Stimulated activated naive CD8-positive, alpha-beta T cell treated with anti-CD3 and anti-CD28 coated beads, Interleukin-15, Interleukin-2, amounts not matched to agents 100 ng/mL and 50 ng/mL, for 24 hours (primary cell): Measurements from ENCODE around the gene SIGLEC1.

Experiments used
- H3K27ac Mint-ChIP-seq: one replicate; pipeline ENCODE4 v1.8.0; 2021; ENCODE audit warnings: mild to moderate bottlenecking, mixed read lengths
- H3K27me3 Mint-ChIP-seq: one replicate; pipeline ENCODE4 v1.8.0; 2021; ENCODE audit warnings: mixed read lengths
- H3K36me3 Mint-ChIP-seq: one replicate; pipeline ENCODE4 v1.8.0; 2021; ENCODE audit warnings: low read depth, mixed read lengths
- H3K4me1 Mint-ChIP-seq: one replicate; pipeline ENCODE4 v1.8.0; 2021; ENCODE audit warnings: low read depth, mixed read lengths
- H3K4me3 Mint-ChIP-seq: one replicate; pipeline ENCODE4 v1.8.0; 2021; ENCODE audit warnings: mild to moderate bottlenecking, mixed read lengths
- H3K9me3 Mint-ChIP-seq: one replicate; pipeline ENCODE4 v1.8.0; 2021; ENCODE audit warnings: mixed read lengths

Gene SIGLEC1

GRCh38 chr20:3724356-3724755, 12.0 kb upstream of the SIGLEC1 start:
- H3K27ac Mint-ChIP-seq, result no peak overlapping the region
- peaks cover 45% of the 10 kb centered on the region for H3K27me3 Mint-ChIP-seq
- no peak overlapping the region for H3K4me3 Mint-ChIP-seq

GRCh38 chr20:3723284-3723683, 10.9 kb upstream of the SIGLEC1 start:
- H3K27ac Mint-ChIP-seq, result no peak overlapping the region
- no peak overlapping the region for H3K4me3 Mint-ChIP-seq
- H3K9me3 Mint-ChIP-seq, result no peaks in the 10 kb centered on the region
- H3K27me3 Mint-ChIP-seq, result peaks cover 45% of the 10 kb centered on the region
- H3K36me3 Mint-ChIP-seq, result no peaks in the 10 kb centered on the region
- peaks cover 10% of the 10 kb centered on the region for H3K4me1 Mint-ChIP-seq

More at GRCh38 chr20:3724356-3724755, 12.0 kb upstream of the SIGLEC1 start:
- Mint-ChIP-seq H3K36me3 (no peaks in the 10 kb centered on the region), H3K9me3 (no peaks in the 10 kb centered on the region), H3K4me1 (peaks cover 10% of the 10 kb centered on the region)

DNA sequence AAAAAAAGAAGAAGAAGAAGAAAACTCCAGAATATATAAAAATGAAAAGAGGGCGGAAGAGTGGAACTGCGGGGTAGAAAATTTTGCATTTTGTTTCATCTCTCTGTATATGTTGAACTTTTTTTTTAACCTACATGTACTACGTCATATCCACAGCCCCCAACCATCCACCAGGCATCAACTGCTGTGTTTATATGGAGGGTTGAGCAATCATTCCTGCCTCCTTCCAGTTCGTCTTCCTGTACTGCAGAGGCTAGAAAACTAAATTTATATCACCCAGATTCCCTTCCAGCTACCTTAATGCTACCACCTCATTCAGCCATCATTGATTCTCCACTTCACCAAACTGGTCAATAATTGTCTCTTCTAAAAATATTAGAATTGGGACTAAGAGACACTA, 9.5 kb upstream of the SIGLEC1 start:
- Mint-ChIP-seq H3K9me3 (no peaks in the 10 kb centered on the region), H3K27ac (no peak overlapping the region), H3K4me3 (no peak overlapping the region), H3K4me1 (peaks cover 10% of the 10 kb centered on the region), H3K36me3 (no peaks in the 10 kb centered on the region), H3K27me3 (peaks cover 39% of the 10 kb centered on the region)

- no peak overlapping the region for H3K4me3 Mint-ChIP-seq
- no peaks in the 10 kb centered on the region for H3K9me3 Mint-ChIP-seq
- H3K27ac Mint-ChIP-seq, result no peak overlapping the region
- peaks cover 34% of the 10 kb centered on the region for H3K27me3 Mint-ChIP-seq
- H3K4me1 Mint-ChIP-seq, result peaks cover 10% of the 10 kb centered on the region
- H3K36me3 Mint-ChIP-seq, result no peaks in the 10 kb centered on the region
Measured at GRCh38 chr20:3720626-3721025, 8.2 kb upstream of the SIGLEC1 start.

DNA sequence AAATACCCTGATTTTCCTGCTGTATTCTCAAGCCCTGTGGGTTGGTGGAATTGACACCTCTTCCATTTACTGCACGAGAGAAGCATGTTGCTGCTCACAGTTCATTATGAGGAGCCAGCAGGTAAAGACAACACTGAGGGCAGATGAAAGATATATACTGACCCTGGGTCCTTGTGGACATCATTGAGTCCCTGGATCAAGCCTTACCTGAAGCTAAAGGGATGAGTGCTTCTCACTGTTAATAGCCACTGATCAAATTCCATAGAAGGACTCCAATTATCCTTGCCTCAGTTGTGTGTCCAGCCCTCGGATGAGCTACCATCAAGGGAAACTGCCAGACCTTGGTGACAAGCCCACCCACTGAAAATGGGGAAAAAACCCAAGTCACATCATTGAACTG, 7.7 kb upstream of the SIGLEC1 start:
- Mint-ChIP-seq H3K36me3 (no peaks in the 10 kb centered on the region), H3K27ac (no peak overlapping the region), H3K4me3 (no peak overlapping the region), H3K4me1 (peaks cover 10% of the 10 kb centered on the region), H3K9me3 (no peaks in the 10 kb centered on the region), H3K27me3 (peaks cover 34% of the 10 kb centered on the region)

GRCh38 chr20:3719046-3719445, 6.6 kb upstream of the SIGLEC1 start:
- Mint-ChIP-seq H3K36me3 (no peaks in the 10 kb centered on the region), H3K4me3 (no peak overlapping the region), H3K9me3 (no peaks in the 10 kb centered on the region), H3K27ac (no peak overlapping the region), H3K27me3 (peaks cover 25% of the 10 kb centered on the region), H3K4me1 (peaks cover 10% of the 10 kb centered on the region)

- Mint-ChIP-seq H3K4me3 (no peak overlapping the region), H3K9me3 (no peaks in the 10 kb centered on the region), H3K4me1 (peaks cover 10% of the 10 kb centered on the region), H3K27ac (no peak overlapping the region), H3K36me3 (no peaks in the 10 kb centered on the region), H3K27me3 (peaks cover 28% of the 10 kb centered on the region)
Measured at GRCh38 chr20:3716195-3716834, 3.9 kb upstream of the SIGLEC1 start.

- no peaks in the 10 kb centered on the region for H3K9me3 Mint-ChIP-seq
- no peaks in the 10 kb centered on the region for H3K4me1 Mint-ChIP-seq
- peaks cover 16% of the 10 kb centered on the region for H3K27me3 Mint-ChIP-seq
- no peak overlapping the region for H3K4me3 Mint-ChIP-seq
- H3K27ac Mint-ChIP-seq, result no peak overlapping the region
- H3K36me3 Mint-ChIP-seq, result no peaks in the 10 kb centered on the region
Measured at GRCh38 chr20:3714092-3714491, 1.7 kb upstream of the SIGLEC1 start.

DNA sequence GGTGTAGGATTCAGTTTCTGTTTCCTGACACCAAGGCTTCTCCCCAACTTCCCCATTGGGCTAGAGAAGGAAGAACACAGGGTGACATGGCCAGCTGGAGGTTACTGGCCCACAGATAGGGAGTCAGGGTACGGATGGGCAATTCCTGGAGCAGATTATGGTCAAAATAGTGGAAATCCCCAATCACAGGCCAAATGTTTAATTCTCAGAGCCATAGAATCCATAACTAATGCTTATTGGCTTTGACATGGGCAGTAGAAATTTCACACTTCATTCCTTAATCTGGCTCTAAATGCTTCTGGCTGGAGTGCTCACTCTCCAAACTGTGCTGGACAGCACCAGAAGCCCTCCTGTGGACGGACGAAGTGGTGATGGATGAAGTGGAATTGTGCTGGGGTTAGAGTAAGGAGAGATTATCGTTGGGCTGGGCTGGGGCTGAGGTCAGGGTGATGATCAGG, 887 bp downstream of the SIGLEC1 start:
- Mint-ChIP-seq H3K4me1 (no peaks in the 10 kb centered on the region), H3K36me3 (no peaks in the 10 kb centered on the region), H3K4me3 (no peak overlapping the region), H3K27me3 (peaks cover 10% of the 10 kb centered on the region), H3K9me3 (no peaks in the 10 kb centered on the region), H3K27ac (no peak overlapping the region)

DNA sequence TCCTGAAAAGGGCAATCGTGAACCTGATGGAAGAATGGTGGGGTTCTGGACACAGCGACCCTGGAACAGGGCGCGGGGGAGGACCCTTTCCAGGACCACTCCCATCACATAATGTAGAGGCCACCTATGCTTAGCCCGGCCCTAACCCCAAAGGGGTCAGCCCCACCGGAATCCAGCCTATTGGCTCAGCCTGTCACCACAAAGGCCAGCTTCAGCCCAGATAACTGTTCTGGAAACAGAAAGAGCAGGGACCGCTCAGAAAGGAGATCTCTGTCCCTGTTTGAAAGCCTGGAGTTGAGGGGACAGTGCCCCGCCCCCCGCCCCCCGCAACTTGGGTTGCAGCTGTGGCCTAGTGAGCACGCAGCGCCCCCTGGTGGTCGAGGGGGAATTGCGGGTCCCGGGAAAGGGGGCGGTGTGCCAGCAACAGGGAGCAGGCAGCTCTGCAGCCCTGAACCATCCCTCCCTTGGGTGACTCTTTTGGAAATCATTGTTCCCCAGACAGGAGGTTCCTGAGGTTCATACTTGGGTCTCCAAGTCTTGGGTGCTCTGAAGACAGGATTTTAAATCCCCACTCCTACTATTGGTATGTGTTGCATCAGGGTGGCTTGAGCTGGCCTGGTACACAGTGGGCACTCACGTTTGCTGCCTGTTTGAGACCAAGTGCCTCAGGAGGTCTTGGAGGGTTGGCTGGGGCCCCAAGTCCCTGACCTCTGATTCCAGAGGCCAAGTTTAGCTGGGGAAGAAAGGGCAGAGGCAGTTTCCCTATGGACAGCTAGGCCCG, 1.5 kb downstream of the SIGLEC1 start:
- Mint-ChIP-seq H3K27me3 (peaks cover 10% of the 10 kb centered on the region), H3K36me3 (no peaks in the 10 kb centered on the region), H3K27ac (no peak overlapping the region), H3K9me3 (no peaks in the 10 kb centered on the region), H3K4me3 (no peak overlapping the region), H3K4me1 (no peaks in the 10 kb centered on the region)

DNA sequence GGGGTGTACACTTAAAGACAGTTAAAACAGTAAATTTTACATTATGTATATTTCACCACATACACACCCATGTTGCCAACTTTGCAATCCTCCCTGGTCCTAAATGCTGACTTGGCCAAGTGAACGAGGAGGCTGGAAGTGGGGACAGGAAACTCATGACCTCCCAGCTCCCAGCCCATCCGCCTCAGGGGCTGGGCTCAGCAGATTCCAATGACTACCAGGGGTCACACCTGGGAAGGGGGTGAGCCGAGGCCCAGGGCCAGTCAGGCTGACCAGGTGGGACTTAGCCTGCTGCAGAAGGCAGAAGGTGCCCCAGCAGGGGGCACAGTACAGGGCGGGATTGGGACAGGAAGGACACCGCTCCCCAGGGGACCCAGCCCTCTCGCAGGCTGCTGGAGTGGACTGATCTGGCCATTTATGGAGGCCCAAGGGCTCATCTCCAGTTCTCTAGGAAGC, 2.4 kb downstream of the SIGLEC1 start:
- Mint-ChIP-seq H3K36me3 (no peaks in the 10 kb centered on the region), H3K9me3 (no peaks in the 10 kb centered on the region), H3K4me1 (no peaks in the 10 kb centered on the region), H3K27ac (no peak overlapping the region), H3K27me3 (peaks cover 10% of the 10 kb centered on the region), H3K4me3 (no peak overlapping the region)

GRCh38 chr20:3707508-3707899, 4.9 kb downstream of the SIGLEC1 start:
- Mint-ChIP-seq H3K4me3 (no peak overlapping the region), H3K27me3 (peaks cover 13% of the 10 kb centered on the region), H3K36me3 (no peaks in the 10 kb centered on the region), H3K4me1 (no peaks in the 10 kb centered on the region), H3K27ac (no peak overlapping the region), H3K9me3 (no peaks in the 10 kb centered on the region)

DNA sequence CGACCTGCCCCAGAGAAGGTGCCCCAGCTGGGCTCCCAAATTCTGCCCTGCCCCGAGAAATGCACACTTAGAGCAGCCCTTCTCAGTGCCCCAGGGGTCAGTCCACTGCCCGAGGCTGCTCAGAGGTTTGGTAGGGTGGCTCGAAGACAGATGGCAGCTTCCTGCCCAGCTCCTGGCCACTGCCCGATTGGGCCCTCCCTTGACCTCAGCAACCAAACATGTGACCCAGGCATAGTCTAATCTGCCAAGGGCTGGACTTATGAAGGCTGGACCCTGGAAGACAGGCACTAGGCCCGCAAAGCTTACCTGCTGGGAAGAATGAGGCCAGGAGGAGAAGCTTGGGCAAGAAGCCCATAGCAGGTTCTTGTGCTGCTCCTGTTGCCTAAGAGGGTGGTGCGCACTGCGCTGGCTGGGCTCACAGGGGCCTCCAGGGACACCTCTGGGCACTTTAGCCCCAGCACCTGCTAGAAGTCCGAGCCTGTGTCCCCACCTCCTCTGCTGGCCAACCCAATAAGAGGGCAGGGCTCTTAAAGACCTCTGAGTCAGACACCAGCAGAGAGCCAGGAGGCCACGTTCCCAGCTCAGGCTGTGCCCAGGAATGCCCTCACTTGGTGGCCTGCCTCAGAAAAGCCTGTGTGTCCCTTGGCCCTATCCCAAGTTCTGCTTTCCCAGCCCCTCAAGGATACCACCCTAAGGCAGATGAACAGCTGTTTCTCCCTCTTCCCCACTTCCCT, 5.5 kb downstream of the SIGLEC1 start:
- peaks cover 11% of the 10 kb centered on the region for H3K27me3 Mint-ChIP-seq
- no peaks in the 10 kb centered on the region for H3K36me3 Mint-ChIP-seq
- H3K4me3 Mint-ChIP-seq, result no peak overlapping the region
- H3K27ac Mint-ChIP-seq, result no peak overlapping the region
- H3K4me1 Mint-ChIP-seq, result no peaks in the 10 kb centered on the region
- no peaks in the 10 kb centered on the region for H3K9me3 Mint-ChIP-seq

GRCh38 chr20:3705970-3706739, 6.2 kb downstream of the SIGLEC1 start:
- H3K27me3 Mint-ChIP-seq, result peaks cover 4% of the 10 kb centered on the region
- H3K4me1 Mint-ChIP-seq, result no peaks in the 10 kb centered on the region
- H3K4me3 Mint-ChIP-seq, result no peak overlapping the region
- no peaks in the 10 kb centered on the region for H3K36me3 Mint-ChIP-seq
- no peaks in the 10 kb centered on the region for H3K9me3 Mint-ChIP-seq
- H3K27ac Mint-ChIP-seq, result no peak overlapping the region
